Cardiac fibroblast (primary cell): ENCODE data around the gene CYRIA.

ENCODE experiments used
- DNase-seq, 2 donors: peaks; one replicate each; pipeline versions ENCODE4 v3.0.0 to v3.0.0-alpha.2; 2010; ENCODE audit warnings: low read depth in 2 of 2
- H3K4me3 ChIP-seq, 2 donors: replicated peaks in 1 of 2; 1 replicate in 1 of 2; 2 replicates in 1 of 2; pipeline ENCODE4 v1.5.1; 2011; ENCODE audit warnings: low read depth in 2 of 2, low read length in 2 of 2, mild to moderate bottlenecking in 2 of 2, moderate library complexity in 1 of 2
- CTCF ChIP-seq: IDR thresholded peaks from one replicate; pipeline ENCODE4 v1.5.1; 2011; ENCODE audit warnings: low read depth, mild to moderate bottlenecking, low read length, inconsistent platforms

Gene CYRIA

GRCh38 chr2:16645775-16646559, 19.7 kb downstream of the CYRIA start:
- no peak for TF ChIP-seq CTCF
- DNase-seq: no peak

GRCh38 chr2:16645088-16645487, 20.5 kb downstream of the CYRIA start:
- DNase-seq: no peak

More at GRCh38 chr2:16645775-16646559, 19.7 kb downstream of the CYRIA start:
- H3K4me3 ChIP-seq: no peak overlapping the region

GRCh38 chr2:16644221-16644925, 21.3 kb downstream of the CYRIA start:
- TF ChIP-seq CTCF: no peak
- H3K4me3 ChIP-seq: no peak overlapping the region
- DNase-seq: peak in 1 of 2 donors; percentile 54

More at GRCh38 chr2:16645088-16645487, 20.5 kb downstream of the CYRIA start:
- no peak for TF ChIP-seq CTCF
- H3K4me3 ChIP-seq: no peak overlapping the region

GRCh38 chr2:16643099-16643498, 22.5 kb downstream of the CYRIA start:
- no peak overlapping the region for H3K4me3 ChIP-seq
- DNase-seq: peak; percentile 31 to 52
- TF ChIP-seq CTCF: no peak

- no peak for TF ChIP-seq CTCF
- DNase-seq: no peak
These were observed 23.5 kb downstream of the CYRIA start for GRCh38 chr2:16642088-16642487.

GRCh38 chr2:16641509-16641908, 24.1 kb downstream of the CYRIA start:
- DNase-seq: no peak
- no peak for TF ChIP-seq CTCF
- no peak overlapping the region for H3K4me3 ChIP-seq

More at GRCh38 chr2:16642088-16642487, 23.5 kb downstream of the CYRIA start:
- H3K4me3 ChIP-seq: no peak overlapping the region
